Adrenal gland (tissue), 12 donors: ENCODE results near the gene CEP41. TPM values are rescaled to one million over a fixed set of nuclear protein-coding genes. Genes with fewer than 3 reads are reported as not detected.
A peak's percentile ranks its signal among the peaks of the same experiment; 100 is the strongest.

ENCODE experiments used
- DNase-seq, 7 donors: peaks; one replicate each; pipeline ENCODE4 v3.0.0-alpha.2; 2019 to 2020
- H3K27ac ChIP-seq, 5 donors: fragments of 200-600 bp; sonication (generic) in 4 of 5; 1 replicate in 3 of 5; 2 replicates in 2 of 5; pipeline versions ENCODE4 v1.5.1 to v1.8.0; 2016 to 2020; ENCODE audit warnings: mild to moderate bottlenecking in 1 of 5
- H3K27me3 ChIP-seq: fragments of 200-600 bp; 2 replicates; pipeline ENCODE4 v1.8.0; 2021
- H3K36me3 ChIP-seq, 2 donors: fragments of 200-600 bp; replicated peaks in 1 of 2; 1 replicate in 1 of 2; 2 replicates in 1 of 2; pipeline versions ENCODE4 v1.5.1 to v1.8.0; 2018 to 2022
- H3K4me1 ChIP-seq, 2 donors: fragments of 200-600 bp; replicated peaks in 1 of 2; 1 replicate in 1 of 2; 2 replicates in 1 of 2; pipeline versions ENCODE4 v1.5.1 to v1.8.0; 2018 to 2021
- H3K4me3 ChIP-seq, 4 donors: fragments of 200-600 bp; sonication (generic) in 3 of 4; one replicate each; pipeline ENCODE4 v1.5.1; 2016 to 2018
- H3K9me3 ChIP-seq, 3 donors: fragments of 200-600 bp; sonication (generic) in 1 of 3; replicated peaks in 1 of 3; 1 replicate in 2 of 3; 2 replicates in 1 of 3; pipeline versions ENCODE4 v1.5.1 to v1.8.0; 2016 to 2021
- POLR2A ChIP-seq, 2 donors: fragments of 450-650 bp; IDR thresholded peaks; one replicate each; pipeline ENCODE4 v1.6.1; 2017; ENCODE audit warnings: antibody characterized with exemption in 2 of 2, mild to moderate bottlenecking in 2 of 2, moderate library complexity in 1 of 2
- WGBS, 4 donors: extraction: QIAGEN DNeasy Blood & Tissue Kit in 2 of 4; methylation state at CpG; one replicate each; pipeline versions ENCODE4 v1.1.5 to v1.1.7; 2013 to 2017; 5-methylcytosine and 5-hydroxymethylcytosine counted together
- intact Hi-C, 2 donors: fragments of 100-400 bp; cut with DNase I; formaldehyde crosslinking; loops; one replicate each; pipeline versions ENCODE4 v1.14.1 to v1.15.0; 2022 to 2023
- polyA plus RNA-seq, 3 donors: library from polyadenylated mRNA; stranded (reverse); fragments of 200-250 nt in 2 of 3; fragments of 350-450 nt in 1 of 3; fragmentation: Illumina TruSeq in 1 of 3; extraction: RNeasy Lipid Tissue Mini Kit (QIAGEN cat#74804) in 1 of 3; gene quantifications; one replicate each; pipeline ENCODE4 v1.2.3, GENCODE V29; 2013 to 2014
- total RNA-seq, 9 donors: library from RNA; depleted of rRNA in 4 of 9; stranded (reverse); fragments of >200 nt in 4 of 9; fragments of 120-200 nt in 1 of 9; fragmentation: NEBNext Ultra II Directional in 1 of 9; extraction: Animal tissue kit (Norgen Biotek cat#: 25700) in 1 of 9; gene quantifications; one replicate each; pipeline versions ENCODE4 v1.1.0 to v1.2.4, GENCODE V29; 2013 to 2023
- TF ChIP-seq, protein P1 (sequence below), 6 experiments: fragments of 450-650 bp in 4 of 6; fragments of 200-600 bp in 2 of 6; sonication (generic) in 1 of 6; IDR thresholded peaks; 1 replicate in 5 of 6; 2 replicates in 1 of 6; pipeline versions ENCODE4 v1.5.1 to v1.8.0; 2016 to 2021; ENCODE audit warnings: antibody characterized with exemption in 6 of 6, mild to moderate bottlenecking in 2 of 6, moderate library complexity in 1 of 6
- donor health status: healthy with polysubstance abuse.
- donor health status: Bipolar disorder and iron deficiency.
- donor health status: DM: yes; HTN: yes; CAD: no.
- donor health status: DM: no; HTN: no; CAD: no.
- donor health status: DM: no; HTN: no; CAD: no.
- donor health status: DM: yes; HTN: yes; CAD: no.

Gene CEP41
- total and polyA plus RNA-seq, 12 donors, result 3.9 to 22.9 (median 15.4) TPM

DNA sequence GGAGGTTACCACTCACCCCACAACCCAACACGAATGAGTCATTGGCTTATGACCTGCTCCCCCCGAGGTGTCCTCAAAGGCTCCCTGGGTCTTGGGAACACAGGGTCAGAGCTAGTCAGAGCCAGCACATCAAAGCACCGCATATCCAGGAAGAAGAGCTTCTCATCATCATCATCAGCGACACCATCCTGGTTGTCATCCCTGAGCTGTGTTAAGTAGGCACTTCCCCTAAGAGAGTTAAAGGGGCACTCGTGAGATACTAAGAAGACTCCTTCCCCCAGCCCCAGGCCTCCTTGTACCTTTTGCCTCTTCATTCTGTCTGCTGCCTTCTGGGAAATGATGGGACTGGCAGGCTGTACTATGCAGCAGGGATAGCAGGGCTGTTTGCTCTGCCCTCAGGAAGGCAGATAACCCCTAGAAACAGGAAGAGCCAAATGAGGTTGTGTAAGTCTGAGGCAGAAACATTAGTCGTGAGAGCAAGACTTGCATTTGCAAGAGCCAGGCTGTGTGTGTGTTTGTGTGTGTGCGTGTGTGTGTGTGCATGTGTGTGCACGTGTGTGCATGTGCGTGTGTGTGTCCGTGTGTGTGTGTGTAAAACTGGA lies 71.6 kb downstream of the CEP41 start:
- 14 to 27% (median 26%) methylated on average over 9 to 10 of the region's 10 CpGs for WGBS, 4 donors
- TF ChIP-seq POLR2A (IDR thresholded peaks at IDR 0.05), result no peak
- TF ChIP-seq, protein P1, sequence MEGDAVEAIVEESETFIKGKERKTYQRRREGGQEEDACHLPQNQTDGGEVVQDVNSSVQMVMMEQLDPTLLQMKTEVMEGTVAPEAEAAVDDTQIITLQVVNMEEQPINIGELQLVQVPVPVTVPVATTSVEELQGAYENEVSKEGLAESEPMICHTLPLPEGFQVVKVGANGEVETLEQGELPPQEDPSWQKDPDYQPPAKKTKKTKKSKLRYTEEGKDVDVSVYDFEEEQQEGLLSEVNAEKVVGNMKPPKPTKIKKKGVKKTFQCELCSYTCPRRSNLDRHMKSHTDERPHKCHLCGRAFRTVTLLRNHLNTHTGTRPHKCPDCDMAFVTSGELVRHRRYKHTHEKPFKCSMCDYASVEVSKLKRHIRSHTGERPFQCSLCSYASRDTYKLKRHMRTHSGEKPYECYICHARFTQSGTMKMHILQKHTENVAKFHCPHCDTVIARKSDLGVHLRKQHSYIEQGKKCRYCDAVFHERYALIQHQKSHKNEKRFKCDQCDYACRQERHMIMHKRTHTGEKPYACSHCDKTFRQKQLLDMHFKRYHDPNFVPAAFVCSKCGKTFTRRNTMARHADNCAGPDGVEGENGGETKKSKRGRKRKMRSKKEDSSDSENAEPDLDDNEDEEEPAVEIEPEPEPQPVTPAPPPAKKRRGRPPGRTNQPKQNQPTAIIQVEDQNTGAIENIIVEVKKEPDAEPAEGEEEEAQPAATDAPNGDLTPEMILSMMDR (IDR thresholded peaks at IDR 0.05), result no peak
- peak overlapping the region; percentile 3 to 95 (median 56) for H3K27ac ChIP-seq
- no peaks in the 10 kb centered on the region for H3K36me3 ChIP-seq
- peaks cover 19 to 67% of the 10 kb centered on the region in 2 donors for H3K4me1 ChIP-seq
- H3K4me3 ChIP-seq, result no peak overlapping the region
- intact Hi-C loops, result no loop called here
- peak in 6 of 7 donors; percentile 71 to 92 (median 84) for DNase-seq
- H3K9me3 ChIP-seq, result no peaks in the 10 kb centered on the region
- H3K27me3 ChIP-seq, result no peaks in the 10 kb centered on the region

DNA sequence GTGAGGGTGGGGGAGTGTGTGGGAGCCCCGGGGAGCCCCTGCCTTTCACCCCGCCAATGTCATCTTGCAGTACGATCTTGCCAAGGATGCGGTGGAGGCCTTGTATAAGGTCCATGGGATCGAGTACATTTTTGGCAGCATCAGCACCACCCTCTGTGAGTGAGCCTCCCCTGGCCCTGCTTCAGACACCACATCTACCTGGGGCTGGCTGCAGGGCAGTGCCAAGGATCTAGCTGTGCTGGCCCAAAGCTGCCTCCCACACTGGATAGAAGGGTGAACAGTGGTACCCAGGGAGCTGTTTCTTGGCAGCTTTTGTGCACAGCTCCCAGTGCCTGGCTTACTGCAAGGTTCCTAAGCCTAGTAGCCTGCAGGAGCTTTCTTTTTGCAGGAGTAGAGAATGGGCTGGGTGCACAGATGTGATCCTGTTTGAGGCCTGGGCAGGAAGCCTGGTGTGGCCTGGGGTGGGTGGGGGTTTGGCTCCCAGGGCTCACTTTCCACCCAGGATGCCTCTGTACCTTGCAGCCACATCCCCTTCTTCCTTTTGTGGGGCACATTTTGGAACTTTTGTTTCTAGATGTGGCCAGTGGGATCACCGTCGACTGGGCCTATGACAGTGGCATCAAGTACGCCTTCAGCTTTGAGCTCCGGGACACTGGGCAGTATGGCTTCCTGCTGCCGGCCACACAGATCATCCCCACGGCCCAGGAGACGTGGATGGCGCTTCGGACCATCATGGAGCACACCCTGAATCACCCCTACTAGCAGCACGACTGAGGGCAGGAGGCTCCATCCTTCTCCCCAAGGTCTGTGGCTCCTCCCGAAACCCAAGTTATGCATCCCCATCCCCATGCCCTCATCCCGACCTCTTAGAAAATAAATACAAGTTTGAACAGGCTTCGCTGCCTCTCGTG lies 72.7 kb downstream of the CEP41 start:
- peaks cover 13 to 64% of the 10 kb centered on the region in 2 donors for H3K4me1 ChIP-seq
- TF ChIP-seq, protein P1 (IDR thresholded peaks at IDR 0.05), result no peak
- no peak for TF ChIP-seq POLR2A (IDR thresholded peaks at IDR 0.05)
- H3K9me3 ChIP-seq, result no peaks in the 10 kb centered on the region
- peak overlapping the region in 3 of 5 donors; percentile 56 to 95 (median 87) for H3K27ac ChIP-seq
- H3K36me3 ChIP-seq, result no peaks in the 10 kb centered on the region
- peak in 1 of 7 donors; percentile 15 for DNase-seq
- no peak overlapping the region for H3K4me3 ChIP-seq
- 91 to 95% (median 92%) methylated on average over 10 to 19 of the region's 19 CpGs for WGBS, 4 donors
- H3K27me3 ChIP-seq, result no peaks in the 10 kb centered on the region
- intact Hi-C loops, result no loop called here

DNA sequence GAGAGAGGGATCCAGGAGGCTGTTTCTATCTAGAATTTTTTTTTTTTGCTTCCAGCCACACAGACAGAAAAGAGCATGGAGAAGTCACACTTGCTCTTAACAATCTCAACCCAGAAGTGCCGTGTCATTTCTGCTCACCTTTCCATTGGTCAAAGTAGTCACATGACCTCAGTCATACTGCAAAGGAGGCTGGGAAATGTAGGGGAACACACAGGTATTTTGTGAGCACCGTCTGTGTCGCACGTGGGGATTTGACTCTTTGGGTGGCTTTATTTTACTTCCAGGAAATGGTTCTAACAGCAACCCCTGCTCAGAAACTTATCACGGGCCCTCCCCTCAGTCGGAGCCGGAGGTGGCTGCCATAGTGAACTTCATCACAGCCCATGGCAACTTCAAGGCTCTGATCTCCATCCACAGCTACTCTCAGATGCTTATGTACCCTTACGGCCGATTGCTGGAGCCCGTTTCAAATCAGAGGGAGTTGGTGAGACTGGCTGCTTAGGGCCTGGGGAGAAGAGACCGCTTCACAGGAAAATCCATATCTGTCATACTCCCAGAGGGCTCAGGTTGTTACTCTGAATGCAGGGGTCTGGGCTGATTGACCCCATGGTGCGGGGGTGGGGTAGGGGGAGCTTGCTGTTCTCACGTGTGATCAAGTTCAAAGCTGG lies 73.6 kb downstream of the CEP41 start:
- no peak for TF ChIP-seq POLR2A (IDR thresholded peaks at IDR 0.05)
- TF ChIP-seq, protein P1 (IDR thresholded peaks at IDR 0.05), result no peak
- no peak for DNase-seq
- peak overlapping the region in 1 of 5 donors; percentile 95 for H3K27ac ChIP-seq
- intact Hi-C loops, result no loop called here
- H3K27me3 ChIP-seq, result no peaks in the 10 kb centered on the region
- H3K9me3 ChIP-seq, result no peaks in the 10 kb centered on the region
- H3K4me1 ChIP-seq, result peaks cover 10 to 57% of the 10 kb centered on the region in 2 donors
- H3K4me3 ChIP-seq, result no peak overlapping the region
- 93 to 96% (median 95%) methylated on average over 12 to 13 of the region's 13 CpGs for WGBS, 4 donors
- no peaks in the 10 kb centered on the region for H3K36me3 ChIP-seq

DNA sequence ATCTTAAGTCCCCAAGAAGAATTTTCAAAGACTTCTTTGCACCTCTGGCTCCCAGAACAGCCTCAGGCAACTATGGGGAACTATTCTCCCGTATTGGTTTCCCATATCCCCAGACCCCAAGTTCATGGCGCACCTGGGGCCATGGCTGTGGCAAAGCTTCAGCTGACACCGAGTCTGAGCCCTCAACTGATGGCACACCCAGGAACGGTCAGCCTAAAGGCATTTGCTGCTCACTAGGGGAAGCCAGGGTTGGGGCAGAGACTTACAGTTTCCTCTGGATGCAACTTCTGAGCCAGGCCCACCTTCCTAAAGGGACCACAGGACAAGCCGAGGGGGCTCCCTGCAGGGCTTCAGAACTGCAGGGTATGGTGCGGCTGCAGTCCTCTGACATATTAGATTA lies 74.3 kb downstream of the CEP41 start:
- peaks cover 10 to 57% of the 10 kb centered on the region in 2 donors for H3K4me1 ChIP-seq
- TF ChIP-seq POLR2A (IDR thresholded peaks at IDR 0.05), result no peak
- TF ChIP-seq, protein P1 (IDR thresholded peaks at IDR 0.05), result no peak
- no peak overlapping the region for H3K4me3 ChIP-seq
- peak in 1 of 7 donors; percentile 12 for DNase-seq
- no peaks in the 10 kb centered on the region for H3K36me3 ChIP-seq
- WGBS, 4 donors, result 93 to 100% (median 96%) methylated on average over 4 to 6 of the region's 6 CpGs
- H3K9me3 ChIP-seq, result no peaks in the 10 kb centered on the region
- intact Hi-C loops, result no loop called here
- no peaks in the 10 kb centered on the region for H3K27me3 ChIP-seq
- H3K27ac ChIP-seq, result peak overlapping the region in 4 of 5 donors; percentile 47 to 94 (median 78)
